ENCODE results near the gene FAM234B. TPM values are rescaled to one million over a fixed set of nuclear protein-coding genes. Genes with fewer than 3 reads are reported as not detected.

FAM234B gene
- total RNA-seq, 1 donor from 2014 or later: 1.8 TPM

GRCh38 chr12:13007496-13008233 is 36.5 kb upstream of the FAM234B start:
- no peaks in the 10 kb centered on the region for H3K36me3 ChIP-seq
- H3K4me3 ChIP-seq: no peak overlapping the region
- H3K27ac ChIP-seq (replicated peaks): no peak overlapping the region
- intact Hi-C loops (cut with micrococcal nuclease): no loop called here
- no peaks in the 10 kb centered on the region for H3K27me3 ChIP-seq (ENCODE audit: low read depth)
- no peaks in the 10 kb centered on the region for H3K4me1 ChIP-seq
- no peak for DNase-seq
- no peaks in the 10 kb centered on the region for H3K9me3 ChIP-seq (replicated peaks)
- TF ChIP-seq CTCF (IDR thresholded peaks at IDR 0.05; ENCODE audit: borderline replicate concordance): no peak

- Histone ChIP-seq H3K27ac (replicated peaks) (no peak overlapping the region), H3K4me3 (no peak overlapping the region), H3K27me3 (ENCODE audit: low read depth) (no peaks in the 10 kb centered on the region), H3K4me1 (no peaks in the 10 kb centered on the region), H3K9me3 (replicated peaks) (no peaks in the 10 kb centered on the region), H3K36me3 (no peaks in the 10 kb centered on the region)
- no peak for TF ChIP-seq CTCF (IDR thresholded peaks at IDR 0.05; ENCODE audit: borderline replicate concordance)
- DNase-seq: no peak
- intact Hi-C loops (cut with micrococcal nuclease): no loop called here
Measured at GRCh38 chr12:13008741-13009380, 35.3 kb upstream of the FAM234B start.

GRCh38 chr12:13011098-13011497 is 33.1 kb upstream of the FAM234B start:
- intact Hi-C loops (cut with micrococcal nuclease): no loop called here
- no peaks in the 10 kb centered on the region for H3K36me3 ChIP-seq
- H3K27me3 ChIP-seq (ENCODE audit: low read depth): no peaks in the 10 kb centered on the region
- H3K27ac ChIP-seq (replicated peaks): no peak overlapping the region
- H3K4me3 ChIP-seq: no peak overlapping the region
- H3K4me1 ChIP-seq: no peaks in the 10 kb centered on the region
- no peaks in the 10 kb centered on the region for H3K9me3 ChIP-seq (replicated peaks)
- DNase-seq: no peak
- no peak for TF ChIP-seq CTCF (IDR thresholded peaks at IDR 0.05; ENCODE audit: borderline replicate concordance)

GRCh38 chr12:13022851-13023271 is 21.3 kb upstream of the FAM234B start:
- no peak for DNase-seq
- TF ChIP-seq CTCF (IDR thresholded peaks at IDR 0.05; ENCODE audit: borderline replicate concordance): no peak
- intact Hi-C loops (cut with micrococcal nuclease): no loop called here
- no peak overlapping the region for H3K27ac ChIP-seq (replicated peaks)
- no peaks in the 10 kb centered on the region for H3K9me3 ChIP-seq (replicated peaks)
- no peak overlapping the region for H3K4me3 ChIP-seq
- no peaks in the 10 kb centered on the region for H3K27me3 ChIP-seq (ENCODE audit: low read depth)
- H3K36me3 ChIP-seq: no peaks in the 10 kb centered on the region
- H3K4me1 ChIP-seq: no peaks in the 10 kb centered on the region

GRCh38 chr12:13023811-13024530 is 20.2 kb upstream of the FAM234B start:
- no peak for TF ChIP-seq CTCF (IDR thresholded peaks at IDR 0.05; ENCODE audit: borderline replicate concordance)
- H3K4me1 ChIP-seq: no peaks in the 10 kb centered on the region
- no peak overlapping the region for H3K27ac ChIP-seq (replicated peaks)
- DNase-seq: no peak
- H3K9me3 ChIP-seq (replicated peaks): no peaks in the 10 kb centered on the region
- no peaks in the 10 kb centered on the region for H3K27me3 ChIP-seq (ENCODE audit: low read depth)
- no peaks in the 10 kb centered on the region for H3K36me3 ChIP-seq
- intact Hi-C loops (cut with micrococcal nuclease): no loop called here
- no peak overlapping the region for H3K4me3 ChIP-seq
